SU-DHL-6 (cell line): ENCODE data around the gene FAM3D.

Experiments used
- H2AFZ ChIP-seq: fragments of 200-600 bp; sonication (generic); 2 replicates; pipeline ENCODE4 v1.6.1; 2014; ENCODE audit warnings: low read depth, mild to moderate bottlenecking, moderate library complexity, mixed read lengths, antibody characterized with exemption, low read length; ENCODE audit not compliant: severe bottlenecking
- H3F3A ChIP-seq: fragments of 200-600 bp; shearing (Covaris generic); 2 replicates; pipeline ENCODE4 v1.6.0; 2016; ENCODE audit warnings: antibody characterized with exemption, mild to moderate bottlenecking; ENCODE audit not compliant: insufficient read depth
- H3K27ac ChIP-seq: fragments of 200-600 bp; sonication (generic); 2 replicates; pipeline ENCODE4 v1.5.1; 2016; ENCODE audit warnings: low read depth, mild to moderate bottlenecking, low read length, moderate library complexity, mixed read lengths
- H3K27me3 ChIP-seq: fragments of 200-600 bp; sonication (generic), shearing (Covaris generic); 2 replicates; pipeline ENCODE4 v1.6.0; 2014; ENCODE audit warnings: mild to moderate bottlenecking, low read length
- H3K36me3 ChIP-seq: fragments of 200-600 bp; sonication (generic); 2 replicates; pipeline ENCODE4 v1.6.1; 2014; ENCODE audit warnings: mild to moderate bottlenecking, low read length, mixed read lengths
- H3K4me2 ChIP-seq: fragments of 300-600, 200-600 bp; shearing (Covaris generic), sonication (generic); 2 replicates; pipeline ENCODE4 v1.6.0; 2014; ENCODE audit warnings: low read length, low read depth, mild to moderate bottlenecking; ENCODE audit not compliant: poor library complexity, severe bottlenecking
- H3K4me3 ChIP-seq: fragments of 200-600 bp; sonication (generic); 2 replicates; pipeline ENCODE4 v1.5.1; 2014; ENCODE audit warnings: antibody characterized with exemption, low read length, mild to moderate bottlenecking, mixed read lengths; ENCODE audit not compliant: insufficient read depth, poor library complexity, severe bottlenecking
- H3K79me2 ChIP-seq: fragments of 200-600 bp; sonication (generic); 2 replicates; pipeline ENCODE4 v1.6.1; 2014; ENCODE audit warnings: mild to moderate bottlenecking, low read length, moderate library complexity; ENCODE audit not compliant: insufficient read depth
- H3K9ac ChIP-seq: fragments of 200-600 bp; sonication (generic); 2 replicates; pipeline ENCODE4 v1.7.0; 2014; ENCODE audit warnings: mild to moderate bottlenecking, low read length
- H3K9me2 ChIP-seq: fragments of 200-600 bp; sonication (generic); replicated peaks from 2 replicates; pipeline ENCODE4 v1.6.1; 2014; ENCODE audit warnings: low read length; ENCODE audit not compliant: insufficient read depth
- H3K9me3 ChIP-seq: fragments of 200-600 bp; sonication (generic); 2 replicates; pipeline ENCODE4 v1.6.1; 2014; ENCODE audit warnings: low read length, mixed read lengths; ENCODE audit not compliant: insufficient read depth
- H4K20me1 ChIP-seq: fragments of 200-600 bp; sonication (generic); 2 replicates; pipeline ENCODE4 v1.6.1; 2014; ENCODE audit warnings: low read depth, mild to moderate bottlenecking, antibody characterized with exemption, low read length, moderate library complexity, mixed read lengths
- CTCF ChIP-seq: fragments of 200-600 bp; sonication (generic); IDR thresholded peaks from one replicate; pipeline ENCODE4 v1.5.1; 2017; ENCODE audit warnings: antibody characterized with exemption, mild to moderate bottlenecking, low read length, moderate library complexity; ENCODE audit not compliant: insufficient read depth, poor library complexity, severe bottlenecking
- EZH2phosphoT487 ChIP-seq: fragments of 200-600 bp; sonication (generic), shearing (Covaris generic); conservative IDR thresholded peaks from 2 replicates; pipeline ENCODE4 v1.6.1; 2018; ENCODE audit warnings: mild to moderate bottlenecking, antibody characterized with exemption, low read length, moderate library complexity, mixed read lengths

Gene FAM3D

DNA sequence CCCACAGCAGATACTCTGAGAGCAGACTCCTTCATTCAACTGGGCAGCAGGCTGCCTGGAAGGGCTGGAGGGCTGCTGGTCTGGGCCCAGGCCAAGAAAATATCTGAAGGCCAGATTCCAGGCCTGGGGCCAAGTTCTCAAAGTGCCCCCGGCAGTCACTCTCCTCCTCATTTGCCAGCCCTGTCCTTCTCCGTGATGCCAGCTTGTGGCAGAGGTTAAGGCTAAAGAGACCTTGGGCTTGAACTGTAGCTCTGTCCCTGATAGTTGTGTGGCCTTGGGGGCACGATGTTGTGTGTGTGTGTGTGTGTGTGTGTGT, 39.0 kb downstream of the FAM3D start:
- Histone ChIP-seq H3F3A (no peaks in the 10 kb centered on the region), H3K4me3 (no peak overlapping the region), H3K27ac (no peak overlapping the region), H3K9me3 (no peaks in the 10 kb centered on the region), H3K79me2 (no peaks in the 10 kb centered on the region), H3K9ac (no peak overlapping the region), H4K20me1 (no peaks in the 10 kb centered on the region), H3K4me2 (no peak overlapping the region), H3K9me2 (no peaks in the 10 kb centered on the region), H3K27me3 (no peaks in the 10 kb centered on the region), H2AFZ (no peak overlapping the region), H3K36me3 (no peaks in the 10 kb centered on the region)
- TF ChIP-seq EZH2phosphoT487 (no peak), CTCF (no peak)

GRCh38 chr3:58626841-58627569, 39.6 kb downstream of the FAM3D start:
- H3K4me2 ChIP-seq = no peak overlapping the region
- H2AFZ ChIP-seq = no peak overlapping the region
- H3F3A ChIP-seq = no peaks in the 10 kb centered on the region
- H3K9ac ChIP-seq = no peak overlapping the region
- H3K9me2 ChIP-seq = no peaks in the 10 kb centered on the region
- H3K79me2 ChIP-seq = no peaks in the 10 kb centered on the region
- H4K20me1 ChIP-seq = no peaks in the 10 kb centered on the region
- no peak overlapping the region for H3K27ac ChIP-seq
- H3K9me3 ChIP-seq = no peaks in the 10 kb centered on the region
- H3K4me3 ChIP-seq = no peak overlapping the region
- H3K27me3 ChIP-seq = no peaks in the 10 kb centered on the region
- TF ChIP-seq EZH2phosphoT487 (no peak), CTCF (no peak)
- H3K36me3 ChIP-seq = no peaks in the 10 kb centered on the region

DNA sequence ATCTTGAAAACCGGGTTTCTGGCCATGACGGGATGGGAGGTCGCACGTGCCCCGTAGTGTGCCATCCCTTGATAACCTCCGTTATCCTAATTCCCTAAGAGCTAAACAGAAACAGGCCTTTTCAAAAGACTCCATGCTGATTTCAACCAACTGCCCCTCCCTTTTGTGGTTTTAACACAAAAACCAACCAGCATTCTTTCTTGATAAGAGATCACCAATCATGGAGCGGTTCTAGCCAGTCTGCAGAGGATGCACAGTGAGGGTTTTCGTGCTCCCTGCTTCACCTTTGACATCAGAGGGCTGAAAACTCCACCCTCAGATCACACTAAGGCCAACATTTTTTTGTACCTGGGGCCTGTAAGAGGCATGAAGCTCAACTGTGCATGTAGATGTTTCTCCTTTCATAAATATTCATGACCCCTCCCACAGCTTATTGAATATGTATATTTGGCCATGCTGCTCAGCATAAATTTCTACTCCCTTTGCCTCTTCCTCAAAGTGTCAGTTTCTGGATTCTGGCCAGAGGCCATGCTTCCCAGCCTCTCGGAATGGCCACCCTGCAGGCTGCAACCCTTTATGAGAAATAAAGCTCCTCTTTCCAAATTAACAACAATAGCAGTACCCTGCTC, 41.3 kb downstream of the FAM3D start:
- H3K4me3 ChIP-seq = no peak overlapping the region

More for the DNA sequence above, 41.3 kb downstream of the FAM3D start:
- H2AFZ ChIP-seq = no peak overlapping the region
- H3K27ac ChIP-seq = no peak overlapping the region
- H3K9me3 ChIP-seq = no peaks in the 10 kb centered on the region
- TF ChIP-seq EZH2phosphoT487 (no peak), CTCF (no peak)
- H3K4me2 ChIP-seq = no peak overlapping the region
- H3K79me2 ChIP-seq = no peaks in the 10 kb centered on the region
- H3F3A ChIP-seq = no peaks in the 10 kb centered on the region
- H3K36me3 ChIP-seq = no peaks in the 10 kb centered on the region
- no peaks in the 10 kb centered on the region for H4K20me1 ChIP-seq
- H3K9ac ChIP-seq = no peak overlapping the region
- no peaks in the 10 kb centered on the region for H3K9me2 ChIP-seq
- no peaks in the 10 kb centered on the region for H3K27me3 ChIP-seq
